WTC11 (cell line): ENCODE measurements around the gene SYTL1. TPM values are rescaled to one million over a fixed set of nuclear protein-coding genes. Genes with fewer than 3 reads are reported as not detected.
A peak's percentile ranks its signal among the peaks of the same experiment; 100 is the strongest.

Source experiments
- ATAC-seq: fragments of 200-7000 bp; cut with Tn5 transposase; 2 replicates; pipeline ENCODE4 v1.10.0; 2021; ENCODE audit warnings: mild to moderate bottlenecking, moderate library complexity
- CTCF ChIA-PET: fragments of 300-600 bp; sonication (Branson Sonifier 250); formaldehyde crosslinking; loops from one replicate; lab custom pipeline; 2021; ENCODE audit warnings: antibody characterized with exemption; lab: Charles Lee
- POLR2A ChIA-PET: fragments of 350-600 bp; sonication (Branson Sonifier 250); formaldehyde crosslinking; loops from one replicate; lab custom pipeline; 2021; ENCODE audit warnings: antibody characterized with exemption; lab: Charles Lee
- DNase-seq: peaks from one replicate; pipeline ENCODE4 v3.0.0; 2021; ENCODE audit warnings: low spot score
- H3K27ac Mint-ChIP-seq: 2 replicates; pipeline ENCODE4 v1.8.0; 2021; ENCODE audit warnings: mixed read lengths
- H3K27me3 Mint-ChIP-seq: 2 replicates; pipeline ENCODE4 v1.8.0; 2021; ENCODE audit warnings: low read depth, mild to moderate bottlenecking, moderate library complexity, mixed read lengths
- H3K36me3 Mint-ChIP-seq: 2 replicates; pipeline ENCODE4 v1.8.0; 2021; ENCODE audit warnings: mixed read lengths
- H3K4me1 Mint-ChIP-seq: 2 replicates; pipeline ENCODE4 v1.8.0; 2022; ENCODE audit warnings: mixed read lengths
- H3K4me3 Mint-ChIP-seq: 2 replicates; pipeline ENCODE4 v1.8.0; 2021; ENCODE audit warnings: mild to moderate bottlenecking, moderate library complexity, mixed read lengths
- H3K9me3 Mint-ChIP-seq: 2 replicates; pipeline ENCODE4 v1.8.0; 2021; ENCODE audit warnings: mixed read lengths
- ARID4B ChIP-seq: sonication (generic); formaldehyde crosslinking; IDR thresholded peaks from 2 replicates; pipeline ENCODE4 v1.8.0; 2023; ENCODE audit warnings: missing genetic modification reagents, mild to moderate bottlenecking, borderline replicate concordance
- ATF3 ChIP-seq: sonication (generic); formaldehyde crosslinking; conservative IDR thresholded peaks from 2 replicates; pipeline ENCODE4 v1.8.1; 2022; ENCODE audit warnings: mild to moderate bottlenecking, missing genetic modification reagents
- CBFB ChIP-seq: sonication (generic); formaldehyde crosslinking; IDR thresholded peaks from 2 replicates; pipeline ENCODE4 v1.8.1; 2022; ENCODE audit warnings: mild to moderate bottlenecking, low read depth, missing genetic modification reagents
- E2F5 ChIP-seq: sonication (generic); formaldehyde crosslinking; IDR thresholded peaks from 2 replicates; pipeline ENCODE4 v1.8.1; 2022; ENCODE audit warnings: mild to moderate bottlenecking, moderate library complexity, missing genetic modification reagents
- ETV6 ChIP-seq: sonication (generic); formaldehyde crosslinking; IDR thresholded peaks from 2 replicates; pipeline ENCODE4 v1.8.1; 2022; ENCODE audit warnings: mild to moderate bottlenecking, missing genetic modification reagents
- FOXP4 ChIP-seq: sonication (generic); formaldehyde crosslinking; IDR thresholded peaks from 2 replicates; pipeline ENCODE4 v1.8.0; 2022; ENCODE audit warnings: mild to moderate bottlenecking, missing genetic modification reagents
- MLX ChIP-seq: sonication (generic); formaldehyde crosslinking; IDR thresholded peaks from 2 replicates; pipeline ENCODE4 v1.8.1; 2023; ENCODE audit warnings: mild to moderate bottlenecking, missing genetic modification reagents, moderate library complexity
- PRRX2 ChIP-seq: fragments of 250-450 bp; sonication (Bioruptor Pico); IDR thresholded peaks from 2 replicates; pipeline ENCODE4 v1.8.0; 2021; ENCODE audit warnings: mild to moderate bottlenecking
- TEAD4 ChIP-seq: sonication (generic); formaldehyde crosslinking; IDR thresholded peaks from 2 replicates; pipeline ENCODE4 v1.8.0; 2022; ENCODE audit warnings: mild to moderate bottlenecking, missing genetic modification reagents
- USF2 ChIP-seq: sonication (generic); formaldehyde crosslinking; IDR thresholded peaks from 2 replicates; pipeline ENCODE4 v1.8.1; 2023; ENCODE audit warnings: mild to moderate bottlenecking, missing genetic modification reagents, moderate library complexity
- ZBTB43 ChIP-seq: sonication (generic); formaldehyde crosslinking; IDR thresholded peaks from 2 replicates; pipeline ENCODE4 v1.8.1; 2023; ENCODE audit warnings: mild to moderate bottlenecking, missing genetic modification reagents
- ZNF263 ChIP-seq: sonication (generic); formaldehyde crosslinking; IDR thresholded peaks from 2 replicates; pipeline ENCODE4 v1.8.1; 2022; ENCODE audit warnings: low read depth, mild to moderate bottlenecking, moderate library complexity, missing genetic modification reagents
- ZNF423 ChIP-seq: fragments of 250-450 bp; sonication (Bioruptor Pico); IDR thresholded peaks from 2 replicates; pipeline ENCODE4 v2.1.2; 2022; ENCODE audit warnings: mild to moderate bottlenecking, moderate library complexity
- ZNF425 ChIP-seq: fragments of 250-450 bp; sonication (Bioruptor Pico); conservative IDR thresholded peaks from 2 replicates; pipeline ENCODE4 v1.9.0; 2021; ENCODE audit warnings: mild to moderate bottlenecking
- ZNF512 ChIP-seq: sonication (generic); formaldehyde crosslinking; IDR thresholded peaks from 2 replicates; pipeline ENCODE4 v1.8.1; 2022; ENCODE audit warnings: missing genetic modification reagents, borderline replicate concordance
- total RNA-seq: library from RNA; stranded (reverse); gene quantifications from 3 replicates; pipeline ENCODE4 v1.2.3, GENCODE V29; 2021

The SYTL1 gene
- total RNA-seq, 1 experiment from 2014 or later = 18.0 TPM

GRCh38 chr1:27350663-27351540, 9.1 kb downstream of the SYTL1 start (continued):
- TF ChIP-seq ZNF425 (CRISPR knock-in tag) = no peak
- TF ChIP-seq USF2 = no peak; the same call in 1 of the 2 replicates
- TF ChIP-seq TEAD4 (CRISPR knock-in tag) = peak; percentile 79
- TF ChIP-seq FOXP4 = no peak; the same call in none of the 2 replicates
- peak; percentile 20; the same call in 1 of the 2 replicates for TF ChIP-seq ZBTB43
- TF ChIP-seq CBFB = no peak
- TF ChIP-seq E2F5 (CRISPR knock-in tag) = 0 out of 2 replicates have a peak, but pooled peaks have one; percentile 52
- TF ChIP-seq ZNF263 (CRISPR knock-in tag) = peak; percentile 28; the same call in 1 of the 2 replicates
- 0 out of 2 replicates have a peak, but pooled peaks have one; percentile 51 for TF ChIP-seq PRRX2 (CRISPR knock-in tag)
- no peak for TF ChIP-seq MLX (CRISPR knock-in tag)
- TF ChIP-seq ZNF512 = no peak

- ChIA-PET POLR2A (interaction anchor here (0.6 to 3.1 kb wide), 6 partner anchors 10 to 176 kb away, joined by 3 to 29 read pairs (median 7); partner anchors contain the start of genes CD164L2, MAP3K6 and SYTL1), CTCF (interaction anchor here (0.6 to 11.0 kb wide), 27 partner anchors 8 to 321 kb away, joined by 3 to 258 read pairs (median 5); partner anchors contain the start of genes CD164L2, IFI6, MAP3K6 and SYTL1)
- ATAC-seq (peak; percentile 1; the same call in 1 of the 2 replicates), DNase-seq (no peak)
- H3K27ac Mint-ChIP-seq = no peak overlapping the region
- no peaks in the 10 kb centered on the region for H3K9me3 Mint-ChIP-seq
- peaks cover 12% of the 10 kb centered on the region for H3K27me3 Mint-ChIP-seq
- peak overlapping the region; percentile 75 for H3K4me3 Mint-ChIP-seq
- H3K4me1 Mint-ChIP-seq = peaks cover 18% of the 10 kb centered on the region
- peaks cover 3% of the 10 kb centered on the region; the same call in 1 of the 2 replicates for H3K36me3 Mint-ChIP-seq
- 0 out of 2 replicates have a peak, but pooled peaks have one; percentile 32 for TF ChIP-seq ZNF423 (CRISPR knock-in tag)
- 0 out of 2 replicates have a peak, but pooled peaks have one; percentile 8 for TF ChIP-seq ARID4B
- no peak for TF ChIP-seq ATF3 (CRISPR knock-in tag)
- TF ChIP-seq ETV6 (CRISPR knock-in tag) = no peak
Observed at GRCh38 chr1:27351541-27352107, 9.8 kb downstream of the SYTL1 start.
